ENCODE data around the gene DCANP1.
A peak's percentile ranks its signal among the peaks of the same experiment; 100 is the strongest.

GRCh38 chr5:135462304-135462703 lies 15.2 kb upstream of the DCANP1 start:
- peak; percentile 66 for TF ChIP-seq CTCF (IDR thresholded peaks at IDR 0.05; ENCODE audit: low read depth, low read length)
- TF ChIP-seq EZH2phosphoT487 (IDR thresholded peaks at IDR 0.05; ENCODE audit: low read depth), result no peak
